Measurements from ENCODE around the gene ATG9A.

ATG9A gene

DNA sequence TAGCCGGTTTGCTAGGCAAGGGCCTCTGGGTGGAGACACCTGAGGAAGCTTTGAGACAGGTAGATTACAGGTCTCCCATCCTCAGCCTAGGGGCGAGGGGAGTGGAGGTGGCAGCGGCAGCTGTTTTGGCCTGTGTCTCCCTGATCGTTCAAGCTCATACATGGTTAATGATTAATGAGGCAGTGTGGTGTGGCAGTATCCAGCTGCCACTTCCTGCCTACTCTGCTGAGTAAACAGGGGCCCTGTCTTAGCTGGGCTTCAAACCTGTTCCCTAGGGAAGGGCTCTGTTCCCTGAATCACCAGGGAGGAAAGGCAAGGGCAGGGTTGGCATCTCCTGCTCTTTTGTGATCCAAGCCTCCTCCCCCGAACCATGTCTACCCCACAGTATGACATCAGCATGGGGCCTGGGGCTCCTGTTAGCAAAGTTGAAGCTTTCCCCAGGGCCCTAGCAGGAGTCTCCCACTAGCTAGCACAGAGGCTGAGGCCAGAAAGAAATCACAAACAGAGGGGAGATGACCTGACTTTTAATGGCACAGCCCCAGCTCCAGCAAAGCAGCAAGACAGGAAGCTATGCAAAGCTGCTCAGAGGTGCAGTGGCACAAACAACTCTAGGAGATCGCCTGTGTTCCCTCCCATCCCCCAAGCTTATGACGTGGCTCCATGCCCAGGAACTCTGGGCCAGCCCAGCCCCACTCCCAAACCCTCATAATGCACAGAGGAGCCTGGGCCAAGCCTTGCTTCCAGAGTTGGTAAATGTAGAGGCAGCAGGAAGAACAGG, 20.0 kb upstream of the ATG9A start (continued):
- no peak for TF ChIP-seq SETDB1 (IDR thresholded peaks at IDR 0.05; ENCODE audit: insufficient read length, low read length)
- peak; percentile 86 for TF ChIP-seq FEZF1 (tag by site-specific recombination; IDR thresholded peaks at IDR 0.05)
- TF ChIP-seq, protein P1, sequence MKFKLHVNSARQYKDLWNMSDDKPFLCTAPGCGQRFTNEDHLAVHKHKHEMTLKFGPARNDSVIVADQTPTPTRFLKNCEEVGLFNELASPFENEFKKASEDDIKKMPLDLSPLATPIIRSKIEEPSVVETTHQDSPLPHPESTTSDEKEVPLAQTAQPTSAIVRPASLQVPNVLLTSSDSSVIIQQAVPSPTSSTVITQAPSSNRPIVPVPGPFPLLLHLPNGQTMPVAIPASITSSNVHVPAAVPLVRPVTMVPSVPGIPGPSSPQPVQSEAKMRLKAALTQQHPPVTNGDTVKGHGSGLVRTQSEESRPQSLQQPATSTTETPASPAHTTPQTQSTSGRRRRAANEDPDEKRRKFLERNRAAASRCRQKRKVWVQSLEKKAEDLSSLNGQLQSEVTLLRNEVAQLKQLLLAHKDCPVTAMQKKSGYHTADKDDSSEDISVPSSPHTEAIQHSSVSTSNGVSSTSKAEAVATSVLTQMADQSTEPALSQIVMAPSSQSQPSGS (tag by site-specific recombination; IDR thresholded peaks at IDR 0.05; ENCODE audit: low read depth): 0 out of 2 replicates have a peak, but pooled peaks have one; percentile 30
- no peak for TF ChIP-seq ZNF202 (tag by site-specific recombination; IDR thresholded peaks at IDR 0.05; ENCODE audit: borderline replicate concordance)
- no peak for TF ChIP-seq ZNF514 (tag by site-specific recombination; IDR thresholded peaks at IDR 0.05)
- peak; percentile 93 for TF ChIP-seq ZSCAN16 (tag by site-specific recombination; IDR thresholded peaks at IDR 0.05)
- TF ChIP-seq WT1 (tag by site-specific recombination; IDR thresholded peaks at IDR 0.05): 0 out of 2 replicates have a peak, but pooled peaks have one; percentile 18
- TF ChIP-seq ZNF366 (tag by site-specific recombination; conservative IDR thresholded peaks at IDR 0.05): peak; percentile 55; the same call in 1 of the 2 replicates
- TF ChIP-seq ZIC2 (tag by site-specific recombination; IDR thresholded peaks at IDR 0.05): peak; percentile 90
- TF ChIP-seq ZNF76 (tag by site-specific recombination; IDR thresholded peaks at IDR 0.05; ENCODE audit: borderline replicate concordance, low read depth): peak; percentile 38; the same call in 1 of the 2 replicates
- 0 out of 2 replicates have a peak, but pooled peaks have one; percentile 42 for TF ChIP-seq ZNF2 (tag by site-specific recombination; IDR thresholded peaks at IDR 0.05)
- peak; percentile 70 for TF ChIP-seq SP7 (tag by site-specific recombination; IDR thresholded peaks at IDR 0.05)
- TF ChIP-seq BCL11A (tag by site-specific recombination; IDR thresholded peaks at IDR 0.05; ENCODE audit: low read depth): no peak
- TF ChIP-seq ZNF10 (tag by site-specific recombination; IDR thresholded peaks at IDR 0.05): no peak
- TF ChIP-seq ZNF24 (tag by site-specific recombination; IDR thresholded peaks at IDR 0.05): 0 out of 2 replicates have a peak, but pooled peaks have one; percentile 79
- TF ChIP-seq, protein P2, sequence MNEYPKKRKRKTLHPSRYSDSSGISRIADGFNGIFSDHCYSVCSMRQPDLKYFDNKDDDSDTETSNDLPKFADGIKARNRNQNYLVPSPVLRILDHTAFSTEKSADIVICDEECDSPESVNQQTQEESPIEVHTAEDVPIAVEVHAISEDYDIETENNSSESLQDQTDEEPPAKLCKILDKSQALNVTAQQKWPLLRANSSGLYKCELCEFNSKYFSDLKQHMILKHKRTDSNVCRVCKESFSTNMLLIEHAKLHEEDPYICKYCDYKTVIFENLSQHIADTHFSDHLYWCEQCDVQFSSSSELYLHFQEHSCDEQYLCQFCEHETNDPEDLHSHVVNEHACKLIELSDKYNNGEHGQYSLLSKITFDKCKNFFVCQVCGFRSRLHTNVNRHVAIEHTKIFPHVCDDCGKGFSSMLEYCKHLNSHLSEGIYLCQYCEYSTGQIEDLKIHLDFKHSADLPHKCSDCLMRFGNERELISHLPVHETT (tag by site-specific recombination; IDR thresholded peaks at IDR 0.05): no peak
- 0 out of 2 replicates have a peak, but pooled peaks have one; percentile 14 for TF ChIP-seq ZFHX2 (tag by site-specific recombination; conservative IDR thresholded peaks at IDR 0.05)
- no peak for TF ChIP-seq IKZF3 (tag by site-specific recombination; IDR thresholded peaks at IDR 0.05)
- no peak for TF ChIP-seq TRIM28 (IDR thresholded peaks at IDR 0.05; ENCODE audit: borderline replicate concordance, low read length)
- TF ChIP-seq ZBTB21 (tag by site-specific recombination; IDR thresholded peaks at IDR 0.05): peak; percentile 88
- TF ChIP-seq, protein P3, sequence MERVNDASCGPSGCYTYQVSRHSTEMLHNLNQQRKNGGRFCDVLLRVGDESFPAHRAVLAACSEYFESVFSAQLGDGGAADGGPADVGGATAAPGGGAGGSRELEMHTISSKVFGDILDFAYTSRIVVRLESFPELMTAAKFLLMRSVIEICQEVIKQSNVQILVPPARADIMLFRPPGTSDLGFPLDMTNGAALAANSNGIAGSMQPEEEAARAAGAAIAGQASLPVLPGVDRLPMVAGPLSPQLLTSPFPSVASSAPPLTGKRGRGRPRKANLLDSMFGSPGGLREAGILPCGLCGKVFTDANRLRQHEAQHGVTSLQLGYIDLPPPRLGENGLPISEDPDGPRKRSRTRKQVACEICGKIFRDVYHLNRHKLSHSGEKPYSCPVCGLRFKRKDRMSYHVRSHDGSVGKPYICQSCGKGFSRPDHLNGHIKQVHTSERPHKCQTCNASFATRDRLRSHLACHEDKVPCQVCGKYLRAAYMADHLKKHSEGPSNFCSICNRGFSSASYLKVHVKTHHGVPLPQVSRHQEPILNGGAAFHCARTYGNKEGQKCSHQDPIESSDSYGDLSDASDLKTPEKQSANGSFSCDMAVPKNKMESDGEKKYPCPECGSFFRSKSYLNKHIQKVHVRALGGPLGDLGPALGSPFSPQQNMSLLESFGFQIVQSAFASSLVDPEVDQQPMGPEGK (tag by site-specific recombination; IDR thresholded peaks at IDR 0.05): peak; percentile 66
- 0 out of 2 replicates have a peak, but pooled peaks have one; percentile 31 for TF ChIP-seq ZNF600 (tag by site-specific recombination; IDR thresholded peaks at IDR 0.05)

DNA sequence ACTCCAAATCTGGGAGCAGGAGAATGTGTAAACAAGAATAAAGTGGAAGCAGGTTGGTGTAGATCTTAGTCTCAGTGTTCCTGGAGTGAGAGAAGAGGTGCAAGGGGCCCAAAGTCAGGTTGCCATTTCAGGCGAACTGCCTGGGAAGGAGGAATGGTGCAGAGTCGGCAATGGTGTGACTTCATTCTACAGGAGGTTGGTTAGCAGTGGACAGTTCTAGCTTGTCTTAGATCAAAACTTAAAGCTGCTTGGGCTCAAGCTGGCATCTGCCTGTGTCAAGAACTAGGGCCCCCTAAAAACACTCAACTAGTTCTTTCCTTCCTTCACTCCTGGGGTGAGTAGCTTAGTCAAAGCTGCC, 19.4 kb upstream of the ATG9A start:
- no peaks in the 10 kb centered on the region for H3K9me3 ChIP-seq (ENCODE audit: control insufficient read depth, insufficient read depth, low read depth, low read length)
- H3K4me3 ChIP-seq (ENCODE audit: low read depth, low read length): no peak overlapping the region
- ChIA-PET CTCF (interaction anchor here (0.6 to 6.2 kb wide), 4 partner anchors 27 to 181 kb away, joined by 3 to 83 read pairs (median 22); partner anchors contain the start of gene DNAJB2), POLR2A (interaction anchor here (0.9 to 3.3 kb wide), 9 partner anchors 9 to 72 kb away, joined by 3 to 17 read pairs (median 4); partner anchors contain the start of genes ANKZF1, ATG9A, CNPPD1 and DNAJB2)
- no peak overlapping the region; the same call in 1 of the 2 replicates for H3K27ac ChIP-seq (ENCODE audit: extremely low read depth, low read depth, low read length)
- H3K4me1 ChIP-seq (ENCODE audit: control insufficient read depth, insufficient read depth, low read length): peaks cover 10% of the 10 kb centered on the region
- peaks cover 0 to 34% of the 10 kb centered on the region in 2 experiments; a peak in 1 of 3 replicates for H3K36me3 ChIP-seq (ENCODE audit: control insufficient read depth in 2 of 2, insufficient read depth in 1 of 2, low read length in 2 of 2)
- TF ChIP-seq OVOL3 (tag by site-specific recombination; IDR thresholded peaks at IDR 0.05) (no peak), ZFP3 (tag by site-specific recombination; IDR thresholded peaks at IDR 0.05; ENCODE audit: low read depth) (no peak), ZNF792 (tag by site-specific recombination; IDR thresholded peaks at IDR 0.05) (no peak), ZNF664 (tag by site-specific recombination; IDR thresholded peaks at IDR 0.05) (no peak), ZNF549 (tag by site-specific recombination; IDR thresholded peaks at IDR 0.05) (no peak), ZNF600 (tag by site-specific recombination; IDR thresholded peaks at IDR 0.05) (no peak), ZNF2 (tag by site-specific recombination; IDR thresholded peaks at IDR 0.05) (no peak), ZSCAN30 (tag by site-specific recombination; IDR thresholded peaks at IDR 0.05) (no peak), ZNF777 (tag by site-specific recombination; IDR thresholded peaks at IDR 0.05; ENCODE audit: borderline replicate concordance) (no peak), BCL11B (tag by site-specific recombination; IDR thresholded peaks at IDR 0.05; ENCODE audit: low read depth) (no peak), ZNF423 (tag by site-specific recombination; IDR thresholded peaks at IDR 0.05) (no peak), ZNF354C (tag by site-specific recombination; IDR thresholded peaks at IDR 0.05; ENCODE audit: borderline replicate concordance, low read depth) (no peak), ZBTB17 (tag by site-specific recombination; IDR thresholded peaks at IDR 0.05) (no peak)

Data from HEK293 (cell line).